GM19395 (cell line): ENCODE results near the gene ADARB1.

Experiments
- ATAC-seq: cut with Tn5 transposase; IDR thresholded peaks from one replicate; pipeline ENCODE4 v1.9.1; 2021; ENCODE audit warnings: mild to moderate bottlenecking, moderate library complexity; ENCODE audit not compliant: unreplicated experiment

Gene ADARB1

GRCh38 chr21:45146801-45147200 lies 72.4 kb downstream of the ADARB1 start:
- no peak for ATAC-seq

GRCh38 chr21:45147473-45148315 lies 73.3 kb downstream of the ADARB1 start:
- ATAC-seq: no peak

GRCh38 chr21:45148316-45148990 lies 74.1 kb downstream of the ADARB1 start:
- no peak for ATAC-seq

- no peak for ATAC-seq
Measured at GRCh38 chr21:45149021-45149420, 74.6 kb downstream of the ADARB1 start.

GRCh38 chr21:45150638-45151131 lies 76.3 kb downstream of the ADARB1 start:
- no peak for ATAC-seq

GRCh38 chr21:45151445-45152160 lies 77.2 kb downstream of the ADARB1 start:
- ATAC-seq: no peak

GRCh38 chr21:45152265-45152746 lies 77.9 kb downstream of the ADARB1 start:
- ATAC-seq: no peak

- ATAC-seq: no peak
Measured at GRCh38 chr21:45153358-45154318, 79.3 kb downstream of the ADARB1 start.

GRCh38 chr21:45154511-45155508 lies 80.4 kb downstream of the ADARB1 start:
- ATAC-seq: no peak

GRCh38 chr21:45155910-45156309 lies 81.5 kb downstream of the ADARB1 start:
- no peak for ATAC-seq

- no peak for ATAC-seq
Measured at GRCh38 chr21:45156459-45156858, 82.1 kb downstream of the ADARB1 start.

- ATAC-seq: no peak
Measured at GRCh38 chr21:45157932-45158331, 83.6 kb downstream of the ADARB1 start.

- no peak for ATAC-seq
Measured at GRCh38 chr21:45158491-45159423, 84.4 kb downstream of the ADARB1 start.

- ATAC-seq: no peak
Measured at GRCh38 chr21:45160198-45160597, 85.8 kb downstream of the ADARB1 start.

GRCh38 chr21:45161038-45161945 lies 86.9 kb downstream of the ADARB1 start:
- ATAC-seq: no peak

- ATAC-seq: no peak
Measured at GRCh38 chr21:45162115-45162514, 87.7 kb downstream of the ADARB1 start.

GRCh38 chr21:45162809-45163208 lies 88.4 kb downstream of the ADARB1 start:
- ATAC-seq: no peak
